ENCODE data around the gene DOCK7.
A peak's percentile ranks its signal among the peaks of the same experiment; 100 is the strongest.
"Not testable (repeated sequence)": the region's sequence is repeated elsewhere in the genome, so short reads cannot be mapped to it uniquely, and the experiment has no call there.

DOCK7 gene

GRCh38 chr1:62601457-62601856, 86.7 kb downstream of the DOCK7 start:
- DNase-seq: peak; percentile 57

GRCh38 chr1:62599044-62599443, 89.1 kb downstream of the DOCK7 start:
- peak; percentile 24 for DNase-seq

GRCh38 chr1:62597281-62597680, 90.9 kb downstream of the DOCK7 start, which contains the start of gene ANGPTL3:
Gene ANGPTL3 (plus strand): TSS chr1:62597520. CDS start chr1:62597567, 47 bp downstream.
- DNase-seq: no peak

DNA sequence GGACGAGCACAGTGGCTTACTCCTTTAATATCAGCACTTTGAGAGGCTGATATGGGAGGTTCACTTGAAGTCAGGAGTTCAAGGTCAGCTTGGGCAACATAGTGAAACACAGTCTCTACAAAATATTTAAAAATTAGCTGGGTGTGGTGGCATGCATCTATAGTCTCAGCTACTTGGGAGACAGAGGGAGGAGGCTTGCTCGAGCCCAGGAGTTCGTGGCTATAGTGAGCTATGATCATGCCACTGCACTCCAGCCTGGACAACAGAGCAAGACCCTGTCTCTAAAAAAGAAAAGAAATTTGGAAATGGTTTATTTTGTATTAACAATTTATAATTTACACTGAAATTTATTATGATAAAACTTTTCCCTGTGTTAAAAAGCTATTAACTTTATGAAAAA, 92.5 kb downstream of the DOCK7 start:
- DNase-seq: no peak

DNA sequence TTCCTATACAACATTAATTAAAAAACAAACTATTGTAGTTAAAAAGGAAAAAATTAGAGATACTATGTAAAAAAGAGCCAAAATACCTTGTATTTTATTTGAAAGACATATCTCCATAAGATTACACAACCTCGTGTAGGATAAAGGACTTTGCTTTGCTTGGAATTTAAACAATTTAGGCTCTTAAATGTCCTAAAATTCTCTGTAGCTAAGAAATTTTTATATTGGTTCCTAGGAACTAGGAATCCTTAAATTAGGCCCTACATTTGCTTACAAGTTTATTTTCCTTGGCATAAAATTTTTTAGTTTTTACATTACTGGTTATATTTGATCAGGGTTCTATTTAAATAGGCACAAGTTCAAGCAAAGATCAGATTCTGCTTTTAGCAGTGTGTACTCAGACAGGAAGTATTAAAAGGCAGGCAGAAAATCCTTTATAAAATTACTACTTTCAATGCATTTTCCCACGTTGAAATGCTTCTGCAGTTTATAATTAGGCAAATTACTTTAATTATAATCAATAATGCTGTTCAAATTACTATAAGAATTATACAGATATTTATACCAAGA, 94.3 kb downstream of the DOCK7 start:
- peak; percentile 22 for DNase-seq

DNA sequence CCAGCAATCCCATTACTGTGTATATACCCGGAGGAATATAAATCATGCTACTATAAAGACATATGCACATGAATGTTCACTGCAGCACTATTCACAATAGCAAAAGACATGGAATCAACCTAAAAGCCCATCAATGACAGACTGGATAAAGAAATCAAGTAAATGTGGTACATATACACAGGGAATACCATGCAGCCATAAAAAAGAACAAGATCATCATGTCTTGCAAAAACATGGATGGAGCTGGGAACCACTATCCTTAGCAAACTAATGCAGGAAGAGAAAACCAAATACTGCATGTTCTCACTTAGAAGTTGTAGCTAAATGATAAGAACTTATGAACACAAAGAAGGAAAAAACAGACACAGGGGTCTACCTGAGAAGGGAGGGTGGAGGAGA, 97.2 kb downstream of the DOCK7 start:
- no peak for DNase-seq

DNA sequence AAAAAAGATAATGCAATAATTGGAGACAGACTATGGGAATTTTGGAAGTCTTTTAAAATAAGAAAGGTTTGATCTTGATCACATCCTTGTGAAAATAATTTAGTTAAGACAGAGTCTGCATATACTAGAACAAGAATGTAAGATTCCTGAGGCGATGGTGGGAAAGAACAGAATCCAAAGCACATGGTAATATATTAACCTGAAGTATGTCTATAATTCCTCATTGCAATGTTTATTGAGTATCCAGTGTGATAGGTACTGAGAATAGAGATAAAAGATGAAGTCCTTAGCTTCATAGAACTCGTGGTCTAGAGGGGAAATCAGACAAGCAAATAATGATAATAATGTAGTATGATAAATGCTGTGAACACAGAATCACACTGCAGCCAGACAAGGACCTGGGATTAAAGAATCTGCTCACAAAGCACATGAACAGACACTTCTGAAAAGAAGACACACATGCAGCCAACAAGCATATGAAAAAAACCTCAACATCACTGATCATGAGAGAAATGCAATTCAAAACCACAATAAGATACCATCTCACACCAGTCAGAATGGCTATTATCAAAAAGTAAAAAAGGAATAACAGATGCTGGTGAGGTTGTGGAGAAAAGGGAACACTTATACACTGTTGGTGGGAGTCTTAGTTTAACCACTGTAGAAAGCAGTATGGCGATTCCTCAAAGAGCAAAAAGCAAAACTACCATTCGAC, 97.8 kb downstream of the DOCK7 start:
- DNase-seq: no peak

DNA sequence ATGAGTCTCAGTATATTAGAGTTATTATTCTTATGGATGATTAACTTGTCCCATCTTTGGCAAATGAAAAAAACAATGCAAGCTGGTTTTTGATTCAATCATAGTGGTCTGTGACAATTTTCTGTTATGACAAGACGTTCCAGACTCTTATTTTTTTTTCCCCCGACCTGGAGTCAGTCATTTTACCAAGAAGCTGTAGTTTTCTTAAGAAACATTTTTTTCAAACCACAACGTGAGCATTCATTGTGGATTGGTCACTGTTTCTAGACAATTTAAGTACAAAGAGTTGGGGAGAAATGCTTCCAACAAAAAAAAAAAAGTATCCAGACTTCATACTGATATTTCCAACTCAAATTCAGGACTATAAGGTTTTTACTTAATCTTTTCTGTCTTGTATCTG, 98.9 kb downstream of the DOCK7 start:
- peak; percentile 81 for DNase-seq

DNA sequence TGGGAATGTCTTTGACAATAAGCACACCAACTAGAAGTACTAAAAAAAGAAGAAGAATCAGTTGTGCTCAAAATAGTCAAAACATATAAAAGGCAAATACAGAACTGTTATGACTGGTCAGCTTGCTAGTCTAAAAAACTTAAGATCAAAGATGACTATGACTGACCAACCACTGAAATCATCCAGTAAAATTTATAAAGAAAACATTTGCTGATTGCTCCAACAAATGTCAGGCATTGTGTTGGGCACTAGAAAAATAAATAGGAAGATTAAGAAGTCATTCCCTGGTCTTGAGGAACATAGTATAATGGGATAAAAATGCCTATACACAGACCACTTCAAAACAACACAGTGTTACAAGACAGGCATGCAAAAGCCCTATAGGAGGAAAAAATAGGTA, 100.2 kb downstream of the DOCK7 start:
- DNase-seq: peak; percentile 54

DNA sequence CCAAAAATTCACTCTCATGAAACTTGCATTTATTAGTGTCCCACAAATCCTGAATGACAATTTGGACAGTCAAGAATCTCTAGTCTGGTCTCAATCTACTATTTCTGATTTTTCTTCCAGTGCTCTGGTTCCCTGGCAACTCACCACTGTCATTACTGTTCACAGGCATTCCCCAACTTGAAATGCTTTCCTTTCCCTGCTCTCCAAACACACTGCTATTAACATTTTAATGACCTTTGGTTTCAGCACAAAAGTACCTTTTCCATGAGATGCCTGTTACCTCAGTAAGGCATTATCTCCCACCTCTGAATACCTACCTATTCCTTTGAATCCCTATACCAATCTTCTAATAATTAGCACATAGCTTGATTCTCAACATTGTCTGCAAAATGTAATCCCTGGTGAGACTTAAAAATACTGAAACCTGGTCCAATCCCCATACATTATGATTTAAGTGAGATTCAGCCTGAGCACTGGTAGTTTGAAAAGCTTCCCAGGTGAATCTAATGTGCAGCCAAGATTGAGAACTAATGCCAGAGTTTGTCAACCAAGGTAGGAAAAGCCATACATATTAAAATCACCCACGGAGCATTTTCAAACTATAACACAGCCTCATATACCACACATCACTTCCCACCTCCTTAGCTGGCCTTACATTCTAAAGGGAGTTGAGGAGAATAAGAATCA, 102.6 kb downstream of the DOCK7 start:
- no peak for DNase-seq

GRCh38 chr1:62573675-62574074, 114.5 kb downstream of the DOCK7 start:
- DNase-seq: peak; percentile 4

- DNase-seq: no peak
These were observed 115.7 kb downstream of the DOCK7 start for GRCh38 chr1:62572476-62572875.

DNA sequence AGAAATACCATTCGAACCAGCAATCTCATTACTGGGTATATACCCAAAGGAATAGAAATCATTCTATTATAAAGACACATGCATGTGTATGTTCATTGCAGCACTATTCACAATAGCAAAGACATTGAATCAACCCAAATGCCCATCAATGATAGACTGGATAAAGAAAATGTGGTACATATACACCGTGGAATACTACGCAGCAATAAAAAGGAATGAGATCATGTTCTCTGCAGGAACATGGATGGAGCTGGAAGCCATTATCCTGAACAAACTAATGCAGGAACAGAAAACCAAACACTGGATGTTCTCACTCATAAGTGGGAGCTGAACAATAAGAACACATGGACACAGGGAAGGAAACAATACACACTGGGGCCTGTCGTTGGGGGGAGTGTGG, 116.7 kb downstream of the DOCK7 start:
- not testable (repeated sequence) for DNase-seq

GRCh38 chr1:62567926-62568325, 120.3 kb downstream of the DOCK7 start:
- not testable (repeated sequence) for DNase-seq

DNA sequence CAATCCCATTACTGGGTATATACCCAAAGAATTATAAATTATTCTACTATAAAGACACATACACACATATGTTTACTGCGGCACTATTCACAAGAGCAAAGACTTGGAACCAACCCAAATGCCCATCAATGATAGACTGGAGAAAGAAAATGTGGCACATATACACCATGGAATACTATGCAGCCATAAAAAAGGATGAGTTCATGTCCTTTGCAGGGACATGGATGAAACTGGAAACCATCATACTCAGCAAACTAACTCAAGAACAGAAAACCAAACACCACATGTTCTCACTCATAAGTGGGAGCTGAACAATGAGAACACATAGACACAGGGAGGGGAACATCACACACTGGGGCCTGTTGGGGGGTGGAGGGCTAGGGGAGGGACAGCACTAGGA, 121.0 kb downstream of the DOCK7 start:
- not testable (repeated sequence) for DNase-seq

- DNase-seq: no peak
These were observed 126.9 kb downstream of the DOCK7 start for GRCh38 chr1:62561306-62561705.

GRCh38 chr1:62544570-62544969, 143.6 kb downstream of the DOCK7 start:
- no peak for DNase-seq

DNA sequence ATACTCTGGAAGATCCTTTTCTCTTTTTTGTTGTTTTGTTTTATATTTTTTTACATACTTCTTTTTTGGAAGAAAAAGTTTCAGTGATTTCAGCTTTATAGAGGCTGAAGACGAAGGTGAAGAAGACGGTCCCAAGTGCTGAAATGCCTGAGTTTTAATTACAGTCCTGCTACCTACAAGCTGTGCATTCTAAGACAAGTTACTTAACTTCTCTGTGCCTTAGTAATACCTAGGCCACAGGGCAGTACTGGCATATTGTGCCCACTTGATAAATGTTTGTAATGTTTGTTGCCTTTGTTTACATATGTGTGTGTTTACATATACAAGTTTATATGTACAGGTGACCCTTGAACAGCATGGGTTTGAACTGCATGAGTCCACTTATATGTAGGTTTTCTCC, 147.1 kb downstream of the DOCK7 start:
- DNase-seq: no peak

DNA sequence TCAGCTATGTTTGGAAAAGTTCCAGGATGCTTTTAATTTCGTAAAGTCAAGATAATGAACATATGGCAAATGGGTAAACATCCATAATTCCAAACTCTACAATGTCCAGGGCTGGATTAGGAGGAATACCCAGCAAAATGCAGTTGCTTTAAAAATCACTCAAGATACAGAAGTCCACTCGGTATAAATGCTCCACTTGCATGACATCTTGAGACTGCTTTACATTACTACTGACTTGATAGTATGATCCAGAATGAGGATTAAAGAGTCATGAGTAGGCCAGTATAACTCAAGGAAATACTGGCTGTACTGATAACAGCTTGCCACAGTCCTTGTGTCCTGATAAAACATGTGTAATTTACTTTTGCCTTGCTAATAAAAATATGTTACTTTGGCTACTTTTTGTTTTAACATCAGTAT, 149.1 kb downstream of the DOCK7 start:
- no peak for DNase-seq

GRCh38 chr1:62536865-62537264, 151.3 kb downstream of the DOCK7 start:
- no peak for DNase-seq

DNA sequence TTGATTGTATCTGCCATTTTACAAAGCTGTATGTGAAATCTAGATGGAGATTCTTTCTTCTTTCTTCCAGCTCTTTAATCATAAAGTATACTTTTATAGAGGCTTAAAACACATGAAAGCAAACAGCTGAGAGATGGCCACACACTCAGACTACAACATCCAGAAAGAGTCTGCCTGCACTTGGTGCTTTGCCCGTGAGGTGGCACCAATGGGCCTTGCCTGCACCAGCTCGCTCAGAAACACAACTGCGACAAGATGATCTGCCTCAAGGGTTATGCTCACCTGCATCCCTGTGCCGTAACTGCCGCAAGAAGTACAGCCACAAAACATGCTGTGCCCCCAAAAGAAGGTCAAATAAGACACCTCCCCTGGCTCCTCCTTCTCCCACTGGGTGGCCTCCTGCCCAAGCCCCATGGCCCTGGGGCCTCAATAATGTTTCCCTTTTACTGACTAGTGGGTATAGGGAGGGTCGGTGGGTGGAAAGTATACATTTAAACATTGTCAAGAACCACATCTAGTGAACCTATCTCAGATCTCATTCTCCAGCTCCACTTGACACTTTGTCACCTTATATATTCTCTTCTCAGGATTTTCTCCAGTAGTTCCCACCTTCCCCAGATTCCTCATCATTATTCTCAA, 157.6 kb downstream of the DOCK7 start:
- peak; percentile 45 for DNase-seq

DNA sequence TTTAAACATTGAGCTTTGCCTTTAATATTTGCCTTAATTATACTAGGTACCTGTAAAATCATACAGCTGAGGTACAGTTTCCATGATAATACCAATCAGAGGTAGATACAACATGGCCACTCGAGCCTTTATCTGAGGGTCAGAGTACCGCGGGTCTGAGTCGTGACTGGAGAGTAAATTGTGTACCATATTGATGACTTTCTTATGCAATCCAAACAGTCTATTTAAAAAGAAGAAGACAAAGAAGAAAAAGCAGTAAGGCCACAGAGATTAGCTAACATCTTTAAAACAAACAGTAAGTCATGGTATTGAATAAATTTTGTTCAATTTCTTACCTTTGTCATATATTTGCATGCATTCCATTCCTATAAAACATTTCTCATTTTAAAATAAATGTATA, 159.0 kb downstream of the DOCK7 start:
- DNase-seq: no peak

GRCh38 chr1:62528015-62528414, 160.2 kb downstream of the DOCK7 start:
- no peak for DNase-seq
